ENCODE data around the gene ITPR3.

DNA sequence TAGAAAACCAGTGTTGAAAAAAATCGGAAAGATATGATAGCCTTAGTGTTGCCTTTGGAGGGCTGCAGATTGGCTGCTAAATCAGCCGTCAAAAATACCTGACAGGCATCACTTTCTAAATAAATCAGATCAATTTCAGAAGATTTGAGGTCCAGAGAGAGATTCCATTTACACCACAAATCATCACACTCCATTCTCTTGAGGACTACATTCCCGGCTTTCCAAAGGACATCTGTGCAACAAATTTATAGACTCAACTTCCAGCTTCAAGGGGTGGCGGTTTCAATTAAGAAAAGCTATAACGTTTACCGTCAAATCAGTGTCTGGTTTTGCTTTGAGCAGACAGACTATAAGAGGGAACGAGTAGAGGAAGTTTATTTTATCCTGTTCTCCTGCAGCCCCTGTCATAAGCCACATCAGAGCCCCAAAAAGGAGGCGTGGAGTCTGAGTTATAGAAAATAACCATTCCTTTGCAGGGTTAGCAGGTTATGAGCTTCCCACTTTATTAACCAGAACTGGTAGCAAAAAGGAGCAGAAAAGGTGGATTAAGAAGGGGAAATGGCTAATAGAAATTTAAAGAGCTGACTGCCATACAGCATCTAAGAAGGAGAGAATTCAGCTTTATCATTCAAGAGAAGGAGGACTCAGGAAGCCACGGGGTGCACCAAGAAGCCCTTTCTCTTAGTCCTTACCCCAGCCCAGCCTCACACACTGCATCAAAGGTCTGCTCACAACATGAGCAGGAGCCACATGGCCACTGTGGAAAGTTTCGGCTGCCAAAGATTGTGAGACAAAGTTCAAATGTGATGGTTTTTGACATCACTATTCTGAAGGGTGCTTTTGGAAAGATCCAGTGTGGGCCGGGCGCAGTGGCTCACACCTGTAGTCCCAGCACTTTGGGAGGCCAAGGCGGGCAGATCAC lies 103.2 kb downstream of the ITPR3 start:
- TF ChIP-seq, protein P1, sequence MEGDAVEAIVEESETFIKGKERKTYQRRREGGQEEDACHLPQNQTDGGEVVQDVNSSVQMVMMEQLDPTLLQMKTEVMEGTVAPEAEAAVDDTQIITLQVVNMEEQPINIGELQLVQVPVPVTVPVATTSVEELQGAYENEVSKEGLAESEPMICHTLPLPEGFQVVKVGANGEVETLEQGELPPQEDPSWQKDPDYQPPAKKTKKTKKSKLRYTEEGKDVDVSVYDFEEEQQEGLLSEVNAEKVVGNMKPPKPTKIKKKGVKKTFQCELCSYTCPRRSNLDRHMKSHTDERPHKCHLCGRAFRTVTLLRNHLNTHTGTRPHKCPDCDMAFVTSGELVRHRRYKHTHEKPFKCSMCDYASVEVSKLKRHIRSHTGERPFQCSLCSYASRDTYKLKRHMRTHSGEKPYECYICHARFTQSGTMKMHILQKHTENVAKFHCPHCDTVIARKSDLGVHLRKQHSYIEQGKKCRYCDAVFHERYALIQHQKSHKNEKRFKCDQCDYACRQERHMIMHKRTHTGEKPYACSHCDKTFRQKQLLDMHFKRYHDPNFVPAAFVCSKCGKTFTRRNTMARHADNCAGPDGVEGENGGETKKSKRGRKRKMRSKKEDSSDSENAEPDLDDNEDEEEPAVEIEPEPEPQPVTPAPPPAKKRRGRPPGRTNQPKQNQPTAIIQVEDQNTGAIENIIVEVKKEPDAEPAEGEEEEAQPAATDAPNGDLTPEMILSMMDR (IDR thresholded peaks at IDR 0.05) = no peak
- TF ChIP-seq POLR2AphosphoS5 (IDR thresholded peaks at IDR 0.05) (no peak), POLR2A (IDR thresholded peaks at IDR 0.05) (no peak), EP300 (IDR thresholded peaks at IDR 0.05; ENCODE audit: low read depth) (no peak)

All from transverse colon (tissue), 4 donors.